Skin epidermis (tissue), 12 donors: ENCODE measurements around the gene KMT2B.
A peak's percentile ranks its signal among the peaks of the same experiment; 100 is the strongest.
"Not testable (repeated sequence)": the region's sequence is repeated elsewhere in the genome, so short reads cannot be mapped to it uniquely, and the experiment has no call there.

Experiments
- H3K27ac ChIP-seq, 21 experiments: fragments of 200-600 bp; sonication (generic) in 11 of 21; one replicate each; pipeline ENCODE4 v1.5.0; 2020; ENCODE audit warnings: mild to moderate bottlenecking in 3 of 21, inconsistent platforms in 2 of 21, moderate library complexity in 2 of 21
- H3K4me3 ChIP-seq, 7 experiments: fragments of 200-600 bp; sonication (generic) in 2 of 7; one replicate each; pipeline ENCODE4 v1.5.0; 2020; ENCODE audit warnings: inconsistent platforms in 2 of 7, mild to moderate bottlenecking in 2 of 7, moderate library complexity in 1 of 7

KMT2B gene

DNA sequence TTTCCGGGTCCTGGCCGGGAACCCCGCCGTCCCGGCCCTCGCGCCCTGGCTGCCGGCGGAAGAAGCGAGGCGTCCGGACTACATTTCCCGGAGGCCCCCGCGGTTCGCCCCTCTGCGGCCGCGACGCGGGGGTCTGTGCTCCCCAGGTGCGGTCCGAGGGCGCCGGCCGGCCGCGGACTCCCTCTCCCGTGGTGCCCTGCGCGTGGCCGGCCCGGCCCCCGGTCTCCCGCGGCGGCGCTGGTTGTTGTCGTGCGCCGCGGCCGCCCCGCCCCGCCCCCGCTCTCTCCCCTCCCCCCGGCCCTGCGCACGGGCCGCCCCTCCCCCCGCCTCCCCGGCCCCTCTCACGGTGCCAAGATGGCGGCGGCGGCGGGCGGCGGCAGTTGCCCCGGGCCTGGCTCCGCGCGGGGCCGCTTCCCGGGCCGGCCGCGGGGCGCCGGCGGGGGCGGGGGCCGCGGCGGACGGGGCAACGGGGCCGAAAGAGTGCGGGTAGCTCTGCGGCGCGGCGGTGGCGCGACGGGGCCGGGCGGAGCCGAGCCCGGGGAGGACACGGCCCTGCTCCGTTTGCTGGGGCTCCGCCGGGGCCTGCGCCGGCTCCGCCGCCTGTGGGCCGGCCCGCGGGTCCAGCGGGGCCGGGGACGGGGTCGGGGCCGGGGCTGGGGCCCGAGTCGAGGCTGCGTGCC, at the start of gene KMT2B:
TSS of gene KMT2B (plus strand) at position 339 of the 680 bp plus-strand sequence. CDS start at position 355, 16 bp downstream.
- peak within 1 kb of the TSS; percentile 83 to 97 (median 93) for H3K27ac ChIP-seq
- peak within 1 kb of the TSS; percentile 71 to 97 (median 91) for H3K4me3 ChIP-seq

DNA sequence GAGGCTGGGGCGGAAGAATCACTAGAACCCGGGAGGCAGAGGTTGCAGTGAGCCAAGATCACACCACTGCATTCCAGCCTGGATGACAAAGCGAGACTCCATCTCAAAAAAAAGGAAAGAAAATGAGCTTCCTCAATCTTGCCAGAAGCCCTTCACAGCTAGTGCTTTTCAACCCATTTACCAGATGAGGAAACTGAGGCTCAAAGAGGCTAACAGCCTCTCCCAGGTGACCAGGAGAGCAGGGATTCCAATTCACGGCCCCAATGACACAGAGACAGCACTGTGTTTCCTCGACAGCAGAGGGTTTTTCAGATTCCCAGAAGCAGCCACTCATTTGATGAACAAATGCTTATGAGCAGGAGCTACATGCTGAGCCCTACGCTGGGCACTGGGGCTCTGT, 48.2 kb upstream of the KMT2B start:
- Histone ChIP-seq H3K27ac (no peak overlapping the region), H3K4me3 (no peak overlapping the region)

- no peak overlapping the region for H3K27ac ChIP-seq
- no peak overlapping the region for H3K4me3 ChIP-seq
Measured at GRCh38 chr19:35669974-35670373, 47.8 kb upstream of the KMT2B start.

GRCh38 chr19:35670686-35671085, 47.1 kb upstream of the KMT2B start:
- H3K27ac ChIP-seq = no peak overlapping the region

DNA sequence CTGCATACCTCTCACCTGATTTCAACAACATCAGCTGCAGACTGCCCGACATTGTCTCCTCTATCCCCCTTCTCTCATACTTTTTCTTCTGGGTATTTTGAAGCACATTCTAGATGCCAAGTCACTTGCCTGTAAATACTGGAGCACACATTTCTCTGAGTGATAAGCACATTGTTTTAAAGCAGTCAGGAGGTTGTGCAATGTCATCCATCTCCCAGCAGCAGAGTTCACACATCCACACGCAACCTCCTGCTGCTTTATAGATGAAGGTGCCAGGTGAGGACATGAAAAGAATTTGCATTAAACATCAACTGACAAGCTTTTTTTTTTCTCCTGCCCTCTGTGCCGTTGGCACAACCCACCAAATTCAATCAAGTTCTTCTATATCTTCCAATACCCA, 46.0 kb upstream of the KMT2B start:
- Histone ChIP-seq H3K27ac (no peak overlapping the region), H3K4me3 (no peak overlapping the region)

More at GRCh38 chr19:35670686-35671085, 47.1 kb upstream of the KMT2B start:
- H3K4me3 ChIP-seq = no peak overlapping the region

DNA sequence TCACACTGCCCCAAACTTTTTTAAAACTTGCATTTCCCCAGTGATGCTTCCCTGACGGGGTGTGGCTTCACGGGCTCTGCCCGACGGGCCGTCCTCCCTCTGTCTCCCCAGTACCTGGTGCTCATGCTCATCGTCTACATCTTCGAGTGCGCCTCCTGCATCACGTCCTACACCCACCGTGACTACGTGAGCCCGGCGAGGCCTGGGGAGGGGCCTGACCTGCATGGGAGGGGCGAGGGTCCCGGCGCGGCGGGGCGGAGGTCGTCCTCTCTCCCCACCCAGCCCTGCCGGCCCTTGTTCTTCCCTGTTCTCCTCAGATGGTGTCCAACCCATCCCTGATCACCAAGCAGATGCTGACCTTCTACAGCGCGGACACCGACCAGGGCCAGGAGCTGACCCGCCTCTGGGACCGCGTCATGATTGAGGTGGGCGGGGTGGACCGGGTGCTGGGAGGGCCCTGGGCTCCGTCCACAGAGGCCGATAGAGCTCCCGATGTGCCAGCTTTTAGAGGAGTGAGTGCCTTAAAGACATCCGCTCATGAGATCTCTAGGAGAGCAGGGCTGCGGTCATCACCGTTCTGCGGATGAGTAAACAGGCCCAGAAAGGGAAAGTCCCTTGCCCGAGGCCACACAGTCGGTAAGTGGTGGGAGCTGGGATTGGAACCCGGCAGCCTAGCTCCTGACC, 44.5 kb upstream of the KMT2B start:
- Histone ChIP-seq H3K27ac (no peak overlapping the region), H3K4me3 (peak overlapping the region in 3 of 7 experiments; percentile 12 to 21 (median 20))

DNA sequence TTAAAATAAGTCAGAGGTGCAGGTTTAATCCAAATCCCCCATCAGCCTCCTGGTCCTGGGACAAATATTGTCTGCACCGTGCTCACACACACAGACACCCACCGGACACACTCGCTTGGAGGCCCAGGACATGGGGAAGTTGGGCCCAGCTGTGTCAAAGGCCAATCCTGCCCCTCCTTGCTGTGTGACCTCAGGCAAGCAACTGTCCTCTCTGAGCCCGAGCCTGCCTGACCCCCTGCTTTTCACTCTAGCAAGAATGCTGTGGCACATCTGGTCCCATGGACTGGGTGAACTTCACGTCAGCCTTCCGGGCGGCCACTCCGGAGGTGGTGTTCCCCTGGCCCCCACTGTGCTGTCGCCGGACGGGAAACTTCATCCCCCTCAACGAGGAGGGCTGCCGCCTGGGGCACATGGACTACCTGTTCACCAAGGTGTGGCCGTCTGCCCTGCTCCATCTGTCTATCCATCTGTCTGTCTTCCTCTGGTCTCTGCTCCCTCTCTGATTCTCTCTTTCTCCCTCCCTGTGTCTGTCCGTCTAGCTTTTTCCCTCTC, 42.1 kb upstream of the KMT2B start:
- Histone ChIP-seq H3K27ac (no peak overlapping the region), H3K4me3 (no peak overlapping the region)

- Histone ChIP-seq H3K4me3 (no peak overlapping the region), H3K27ac (no peak overlapping the region)
Measured at GRCh38 chr19:35689836-35690235, 28.0 kb upstream of the KMT2B start.

DNA sequence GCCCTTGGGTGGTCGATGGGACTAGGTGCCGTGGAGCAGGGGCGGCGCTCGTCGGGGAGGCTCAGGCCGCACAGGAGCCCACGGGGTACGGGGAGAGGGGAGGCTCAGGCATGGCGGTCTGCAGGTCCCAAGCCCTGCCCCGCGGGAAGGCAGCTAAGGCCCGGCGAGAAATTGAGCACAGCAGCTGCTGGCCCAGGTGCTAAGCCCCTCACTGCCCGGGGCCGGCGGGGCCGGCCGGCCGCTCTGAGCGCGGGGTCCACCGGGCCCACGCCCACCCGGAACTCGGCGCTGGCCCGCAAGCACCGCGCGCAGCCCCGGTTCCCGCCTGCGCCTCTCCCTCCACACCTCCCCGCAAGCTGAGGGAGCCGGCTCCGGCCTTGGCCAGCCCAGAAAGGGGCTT, 26.7 kb upstream of the KMT2B start:
- H3K27ac ChIP-seq, H3K4me3 ChIP-seq: not testable (repeated sequence)

DNA sequence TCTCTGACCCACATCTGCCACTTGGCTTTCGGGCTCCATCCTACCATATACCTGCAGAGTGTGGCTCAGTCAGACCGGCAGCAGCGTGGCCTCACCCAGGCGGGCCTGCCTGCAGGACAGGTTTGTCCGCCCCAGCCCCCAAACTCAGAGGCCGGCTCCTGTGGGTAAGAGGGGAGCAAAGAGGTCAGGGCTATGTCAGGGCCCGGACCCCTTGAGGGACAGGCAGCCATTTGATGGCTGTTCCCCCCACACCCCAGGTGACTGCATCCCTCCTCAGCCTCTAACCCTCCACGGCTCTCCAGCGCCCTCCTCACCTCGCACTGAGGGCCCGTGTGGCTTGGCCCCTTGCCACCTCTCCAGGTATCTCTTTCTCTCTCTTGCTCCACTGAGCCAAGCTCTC, 25.8 kb upstream of the KMT2B start:
- Histone ChIP-seq H3K27ac (no peak overlapping the region), H3K4me3 (no peak overlapping the region)

- no peak overlapping the region for H3K27ac ChIP-seq
- no peak overlapping the region for H3K4me3 ChIP-seq
Measured at GRCh38 chr19:35693422-35693821, 24.4 kb upstream of the KMT2B start.

DNA sequence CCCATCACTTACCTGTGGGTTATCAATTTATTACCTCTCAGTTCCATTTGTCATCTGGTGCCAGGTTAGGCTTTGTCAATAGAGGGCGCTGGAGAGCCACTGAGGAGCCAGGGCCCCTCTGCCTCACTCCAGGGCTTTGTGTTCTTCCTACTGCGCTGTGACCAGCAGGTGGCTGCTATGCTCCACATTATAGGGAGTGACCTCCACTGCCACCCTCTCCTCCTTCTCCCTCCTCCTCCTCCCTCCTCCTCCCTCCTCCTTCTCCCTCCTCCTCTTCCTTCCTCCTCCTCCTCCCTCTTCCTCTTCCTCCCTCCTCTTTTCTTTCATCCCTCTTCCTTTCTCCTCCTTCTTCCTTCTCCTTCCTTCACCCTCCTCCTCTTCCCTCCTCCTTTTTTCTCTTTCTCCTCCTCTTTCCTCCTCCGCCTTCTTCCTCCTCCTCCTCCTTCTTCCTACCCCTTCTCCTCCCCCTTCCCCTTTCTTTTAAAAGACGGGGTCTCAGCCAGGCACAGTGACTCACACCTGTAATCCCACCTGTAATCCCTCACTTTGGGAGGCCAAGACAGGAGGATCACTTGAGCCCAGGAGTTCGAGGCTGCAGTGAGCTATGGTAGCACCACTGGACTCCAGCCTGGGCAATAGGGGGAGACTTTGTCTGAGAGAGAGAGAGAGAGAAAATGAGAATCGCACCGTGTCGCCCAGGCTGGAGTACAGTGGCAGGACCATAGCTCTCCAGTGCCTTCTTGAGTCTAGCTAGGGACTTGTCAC, 23.8 kb upstream of the KMT2B start:
- Histone ChIP-seq H3K4me3 (no peak overlapping the region), H3K27ac (no peak overlapping the region)

GRCh38 chr19:35695895-35696422, 21.8 kb upstream of the KMT2B start:
- no peak overlapping the region for H3K27ac ChIP-seq
- no peak overlapping the region for H3K4me3 ChIP-seq

DNA sequence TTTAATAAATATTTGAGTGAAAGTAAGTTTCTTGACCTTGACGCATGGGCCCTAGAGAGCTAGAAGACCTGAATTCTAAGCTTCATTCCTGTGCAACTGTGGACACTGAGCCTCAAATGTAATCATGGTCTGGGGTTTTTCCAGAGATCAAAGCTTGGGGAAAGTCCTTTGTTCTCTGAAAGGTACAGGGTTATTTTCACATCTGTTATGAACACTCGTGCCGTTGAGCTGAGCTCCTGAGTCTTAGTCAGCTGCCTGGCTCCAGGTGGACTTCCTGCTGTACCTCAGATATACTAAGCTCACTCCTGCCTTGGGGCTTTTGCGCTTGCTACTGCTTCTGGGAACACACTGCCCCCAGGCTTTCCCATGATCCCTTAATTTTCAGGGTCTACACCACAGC, 21.0 kb upstream of the KMT2B start:
- Histone ChIP-seq H3K27ac (no peak overlapping the region), H3K4me3 (peak overlapping the region in 1 of 7 experiments; percentile 2)

- Histone ChIP-seq H3K27ac (peak overlapping the region in 5 of 21 experiments; percentile 33 to 49 (median 46)), H3K4me3 (peak overlapping the region; percentile 38 to 61 (median 46))
Measured at GRCh38 chr19:35702223-35703012, 15.4 kb upstream of the KMT2B start.

DNA sequence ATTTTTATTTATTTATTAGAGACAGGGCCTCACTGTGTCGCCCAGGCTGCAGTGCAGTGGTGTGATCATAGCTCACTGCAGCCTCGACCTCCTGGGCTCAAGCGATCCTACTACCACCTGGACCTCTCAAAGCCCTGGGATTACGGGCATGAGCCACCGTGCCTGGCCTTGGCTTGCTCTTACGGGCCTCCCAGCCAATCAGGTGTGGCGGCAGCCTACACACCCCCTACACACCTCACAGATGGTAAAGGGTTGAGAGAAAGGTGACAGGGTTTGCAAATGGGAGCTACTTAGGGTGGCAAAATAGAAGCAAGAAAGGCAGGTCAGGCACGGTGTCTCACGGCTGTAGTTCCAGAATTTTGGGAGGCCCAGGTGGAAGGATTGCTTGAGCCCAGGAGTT, 14.5 kb upstream of the KMT2B start:
- Histone ChIP-seq H3K4me3 (no peak overlapping the region), H3K27ac (no peak overlapping the region)

DNA sequence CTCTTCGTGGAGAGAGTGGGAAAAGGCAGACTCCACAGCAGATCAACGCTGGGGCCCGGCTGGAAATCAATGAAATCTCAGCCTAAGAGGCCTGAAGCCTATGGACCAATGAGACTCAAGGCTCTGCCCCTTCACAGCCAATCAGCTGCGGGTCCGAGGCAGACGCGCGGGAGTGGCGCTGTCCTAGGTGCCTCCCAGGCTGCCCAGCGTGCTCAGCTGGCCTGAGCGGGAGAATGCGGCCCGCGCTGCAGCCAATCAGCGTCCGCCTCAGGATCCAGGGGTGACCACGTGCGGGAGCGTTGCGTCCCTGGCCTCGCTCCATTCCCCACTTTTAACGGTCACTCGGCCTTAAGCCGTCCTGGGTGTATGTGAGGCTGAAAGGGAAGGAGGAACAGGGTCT, 13.6 kb upstream of the KMT2B start, which contains the start of gene ZBTB32:
TSS of gene ZBTB32 (plus strand) at position 341 of the 400 bp plus-strand sequence. CDS start 10,069 bp downstream, outside the sequence.
- H3K4me3 ChIP-seq = no peak within 1 kb of the TSS
- H3K27ac ChIP-seq = no peak within 1 kb of the TSS

- Histone ChIP-seq H3K27ac (no peak overlapping the region), H3K4me3 (no peak overlapping the region)
Measured at GRCh38 chr19:35708391-35708790, 9.4 kb upstream of the KMT2B start.
